A673 (cell line): ENCODE results near the gene CLIC6.

Source experiments
- EZH2 ChIP-seq: fragments of 200-600 bp; sonication (generic); IDR thresholded peaks from 2 replicates; pipeline ENCODE4 v1.6.1; 2017; ENCODE audit warnings: borderline replicate concordance, low read depth, mild to moderate bottlenecking, mixed read lengths, antibody characterized with exemption, low read length; ENCODE audit not compliant: poor library complexity, severe bottlenecking
- TF ChIP-seq, protein P1 (sequence below): fragments of 300-800, 200-600 bp; sonication (generic); conservative IDR thresholded peaks from 2 replicates; pipeline ENCODE4 v1.5.1; 2017; ENCODE audit warnings: low read depth, mild to moderate bottlenecking, antibody characterized with exemption, low read length, moderate library complexity, mixed read lengths

- TF ChIP-seq, protein P1, sequence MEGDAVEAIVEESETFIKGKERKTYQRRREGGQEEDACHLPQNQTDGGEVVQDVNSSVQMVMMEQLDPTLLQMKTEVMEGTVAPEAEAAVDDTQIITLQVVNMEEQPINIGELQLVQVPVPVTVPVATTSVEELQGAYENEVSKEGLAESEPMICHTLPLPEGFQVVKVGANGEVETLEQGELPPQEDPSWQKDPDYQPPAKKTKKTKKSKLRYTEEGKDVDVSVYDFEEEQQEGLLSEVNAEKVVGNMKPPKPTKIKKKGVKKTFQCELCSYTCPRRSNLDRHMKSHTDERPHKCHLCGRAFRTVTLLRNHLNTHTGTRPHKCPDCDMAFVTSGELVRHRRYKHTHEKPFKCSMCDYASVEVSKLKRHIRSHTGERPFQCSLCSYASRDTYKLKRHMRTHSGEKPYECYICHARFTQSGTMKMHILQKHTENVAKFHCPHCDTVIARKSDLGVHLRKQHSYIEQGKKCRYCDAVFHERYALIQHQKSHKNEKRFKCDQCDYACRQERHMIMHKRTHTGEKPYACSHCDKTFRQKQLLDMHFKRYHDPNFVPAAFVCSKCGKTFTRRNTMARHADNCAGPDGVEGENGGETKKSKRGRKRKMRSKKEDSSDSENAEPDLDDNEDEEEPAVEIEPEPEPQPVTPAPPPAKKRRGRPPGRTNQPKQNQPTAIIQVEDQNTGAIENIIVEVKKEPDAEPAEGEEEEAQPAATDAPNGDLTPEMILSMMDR: no peak
- no peak for TF ChIP-seq EZH2
Measured at GRCh38 chr21:34764715-34765284, 96.0 kb downstream of the CLIC6 start.
